ENCODE data around the gene DPP10.
A peak's percentile ranks its signal among the peaks of the same experiment; 100 is the strongest.

The DPP10 gene

GRCh38 chr2:115606350-115606749 lies 1163.9 kb downstream of the DPP10 start:
- DNase-seq = no peak

GRCh38 chr2:115609978-115610377 lies 1167.5 kb downstream of the DPP10 start:
- no peak for DNase-seq

- DNase-seq = no peak
These were observed 1168.4 kb downstream of the DPP10 start for GRCh38 chr2:115610888-115611287.

- no peak for DNase-seq
These were observed 1181.9 kb downstream of the DPP10 start for GRCh38 chr2:115624332-115624731.

GRCh38 chr2:115634578-115634977 lies 1192.1 kb downstream of the DPP10 start:
- no peak for DNase-seq

- DNase-seq = no peak
These were observed 1193.0 kb downstream of the DPP10 start for GRCh38 chr2:115635430-115635829.

GRCh38 chr2:115649731-115650130 lies 1207.3 kb downstream of the DPP10 start:
- no peak for DNase-seq

GRCh38 chr2:115650827-115651226 lies 1208.4 kb downstream of the DPP10 start:
- DNase-seq = no peak

- no peak for DNase-seq
These were observed 1210.2 kb downstream of the DPP10 start for GRCh38 chr2:115652652-115653051.

GRCh38 chr2:115654362-115654761 lies 1211.9 kb downstream of the DPP10 start:
- no peak for DNase-seq

GRCh38 chr2:115678129-115678528 lies 1235.7 kb downstream of the DPP10 start:
- no peak for DNase-seq

GRCh38 chr2:115684345-115684744 lies 1241.9 kb downstream of the DPP10 start:
- no peak for DNase-seq

GRCh38 chr2:115691409-115691808 lies 1249.0 kb downstream of the DPP10 start:
- DNase-seq = peak; percentile 73

GRCh38 chr2:115694651-115695050 lies 1252.2 kb downstream of the DPP10 start:
- no peak for DNase-seq

GRCh38 chr2:115733190-115733775 lies 1290.8 kb downstream of the DPP10 start:
- no peak for DNase-seq

GRCh38 chr2:115738111-115738510 lies 1295.7 kb downstream of the DPP10 start:
- no peak for DNase-seq

- DNase-seq = peak; percentile 7
These were observed 1297.1 kb downstream of the DPP10 start for GRCh38 chr2:115739574-115739973.

GRCh38 chr2:115746151-115746550 lies 1303.7 kb downstream of the DPP10 start:
- no peak for DNase-seq

GRCh38 chr2:115757286-115757685 lies 1314.8 kb downstream of the DPP10 start:
- DNase-seq = no peak

GRCh38 chr2:115763601-115764000 lies 1321.2 kb downstream of the DPP10 start:
- DNase-seq = no peak

GRCh38 chr2:115771516-115771915 lies 1329.1 kb downstream of the DPP10 start:
- DNase-seq = no peak

- DNase-seq = no peak
These were observed 1331.9 kb downstream of the DPP10 start for GRCh38 chr2:115774361-115774760.

GRCh38 chr2:115779085-115779632 lies 1336.7 kb downstream of the DPP10 start:
- no peak for DNase-seq

- no peak for DNase-seq
These were observed 1339.8 kb downstream of the DPP10 start for GRCh38 chr2:115782286-115782685.

GRCh38 chr2:115796078-115796477 lies 1353.6 kb downstream of the DPP10 start:
- no peak for DNase-seq
